HL-60 (cell line): ENCODE data around the gene SCN5A.

Source experiments
- POLR2AphosphoS5 ChIP-seq: IDR thresholded peaks from 2 replicates; pipeline ENCODE4 v1.6.1; 2012; ENCODE audit warnings: low read depth
- TF ChIP-seq, protein P1 (sequence below): IDR thresholded peaks from one replicate; pipeline ENCODE4 v1.5.1; 2011; ENCODE audit warnings: low read length, control low read depth, inconsistent platforms; ENCODE audit not compliant: insufficient read depth

DNA sequence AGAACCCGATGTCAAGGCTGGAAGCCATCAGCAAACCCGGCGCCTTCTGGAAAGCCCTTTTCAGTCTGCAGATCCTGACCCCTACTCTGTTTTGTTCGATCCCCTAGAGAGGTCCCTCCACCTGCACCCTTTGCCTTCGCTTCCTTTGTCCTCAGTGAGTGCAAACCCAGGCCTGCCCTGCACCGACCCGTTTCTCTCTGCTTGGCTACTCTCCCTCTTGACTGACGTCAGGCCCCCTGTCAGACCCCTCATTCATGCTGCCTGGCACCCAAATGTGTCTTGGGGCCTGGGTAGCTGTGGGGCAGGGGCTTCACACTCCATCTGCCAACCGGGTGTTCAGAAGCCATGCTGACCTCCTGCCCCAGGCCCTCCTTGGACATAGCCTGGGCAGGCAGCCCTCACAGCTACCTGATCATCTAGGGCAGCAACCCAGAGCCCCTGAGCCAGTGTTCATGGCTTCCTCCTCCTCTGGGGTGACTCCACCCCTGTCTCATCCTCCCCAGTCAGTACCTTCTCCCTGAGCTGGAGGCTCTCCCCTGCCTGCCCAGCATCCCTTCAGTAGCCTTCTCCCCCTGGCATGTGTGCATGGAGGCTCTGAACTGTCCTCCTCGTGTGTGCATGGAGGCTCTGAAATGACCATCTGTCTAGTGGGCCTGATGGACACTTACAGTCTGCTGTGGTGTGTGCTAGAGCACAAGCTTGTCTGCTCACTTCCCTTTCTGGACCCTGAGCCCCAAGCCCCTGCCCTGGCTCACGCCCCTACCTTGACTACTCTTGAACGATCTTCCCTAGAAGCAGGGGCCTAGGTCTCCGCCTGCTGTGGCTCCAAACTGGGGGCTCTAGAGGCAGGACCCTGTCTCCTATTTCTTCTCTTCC, 83.9 kb downstream of the SCN5A start:
- no peak for TF ChIP-seq POLR2AphosphoS5
- TF ChIP-seq, protein P1, sequence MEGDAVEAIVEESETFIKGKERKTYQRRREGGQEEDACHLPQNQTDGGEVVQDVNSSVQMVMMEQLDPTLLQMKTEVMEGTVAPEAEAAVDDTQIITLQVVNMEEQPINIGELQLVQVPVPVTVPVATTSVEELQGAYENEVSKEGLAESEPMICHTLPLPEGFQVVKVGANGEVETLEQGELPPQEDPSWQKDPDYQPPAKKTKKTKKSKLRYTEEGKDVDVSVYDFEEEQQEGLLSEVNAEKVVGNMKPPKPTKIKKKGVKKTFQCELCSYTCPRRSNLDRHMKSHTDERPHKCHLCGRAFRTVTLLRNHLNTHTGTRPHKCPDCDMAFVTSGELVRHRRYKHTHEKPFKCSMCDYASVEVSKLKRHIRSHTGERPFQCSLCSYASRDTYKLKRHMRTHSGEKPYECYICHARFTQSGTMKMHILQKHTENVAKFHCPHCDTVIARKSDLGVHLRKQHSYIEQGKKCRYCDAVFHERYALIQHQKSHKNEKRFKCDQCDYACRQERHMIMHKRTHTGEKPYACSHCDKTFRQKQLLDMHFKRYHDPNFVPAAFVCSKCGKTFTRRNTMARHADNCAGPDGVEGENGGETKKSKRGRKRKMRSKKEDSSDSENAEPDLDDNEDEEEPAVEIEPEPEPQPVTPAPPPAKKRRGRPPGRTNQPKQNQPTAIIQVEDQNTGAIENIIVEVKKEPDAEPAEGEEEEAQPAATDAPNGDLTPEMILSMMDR, result no peak
